K562 (cell line): Measurements from ENCODE around the gene CSF1.

Experiments
- EHMT2 ChIP-seq: fragments of 450-650 bp; IDR thresholded peaks from 2 replicates; pipeline ENCODE4 v1.6.1; 2018; ENCODE audit warnings: antibody characterized with exemption
- GTF2E2 ChIP-seq: fragments of 200-800 bp; sonication (Bioruptor generic); IDR thresholded peaks from 2 replicates; pipeline ENCODE4 v1.6.1; 2016; ENCODE audit warnings: missing genetic modification characterization, missing compliant biosample characterization
- JUN ChIP-seq, 2 experiments: sonication (generic) in 1 of 2; formaldehyde crosslinking in 1 of 2; IDR thresholded peaks; 2 replicates each; pipeline versions ENCODE4 v1.6.1 to v1.8.0; 2012 to 2022; ENCODE audit warnings: borderline replicate concordance in 2 of 2, mild to moderate bottlenecking in 2 of 2, improper control_type of control experiment in 1 of 2, low read depth in 1 of 2, low read length in 1 of 2, missing genetic modification reagents in 1 of 2
- MAFF ChIP-seq: IDR thresholded peaks from 2 replicates; pipeline ENCODE4 v1.6.1; 2012; ENCODE audit warnings: low read length, improper control_type of control experiment
- NRF1 ChIP-seq, 2 experiments: fragments of 450-650 bp; IDR thresholded peaks in 1 of 2; conservative IDR thresholded peaks in 1 of 2; 2 replicates each; pipeline ENCODE4 v1.6.1; 2014; ENCODE audit warnings: mild to moderate bottlenecking in 2 of 2
- ZC3H11A ChIP-seq: IDR thresholded peaks from 2 replicates; pipeline ENCODE4 v1.6.1; 2012; ENCODE audit warnings: low read depth, low read length, improper control_type of control experiment
- ZZZ3 ChIP-seq: fragments of 450-650 bp; IDR thresholded peaks from 2 replicates; pipeline ENCODE4 v1.6.1; 2016; ENCODE audit warnings: antibody characterized with exemption, mild to moderate bottlenecking, moderate library complexity

DNA sequence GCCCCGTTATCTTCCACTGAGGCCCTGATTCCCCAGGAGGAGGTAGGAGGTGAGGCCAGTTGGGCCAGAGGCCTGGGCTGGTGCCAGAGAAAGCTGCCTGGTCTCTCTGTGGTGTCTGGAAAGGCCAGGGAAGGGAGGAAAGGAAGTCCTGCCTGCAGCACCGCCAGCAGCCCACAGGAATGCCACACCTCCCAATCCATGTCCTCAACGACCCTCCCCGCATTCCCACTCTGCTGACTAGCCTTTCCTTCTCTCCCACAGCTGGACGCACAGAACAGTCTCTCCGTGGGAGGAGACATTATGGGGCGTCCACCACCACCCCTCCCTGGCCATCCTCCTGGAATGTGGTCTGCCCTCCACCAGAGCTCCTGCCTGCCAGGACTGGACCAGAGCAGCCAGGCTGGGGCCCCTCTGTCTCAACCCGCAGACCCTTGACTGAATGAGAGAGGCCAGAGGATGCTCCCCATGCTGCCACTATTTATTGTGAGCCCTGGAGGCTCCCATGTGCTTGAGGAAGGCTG, 18.0 kb downstream of the CSF1 start:
- TF ChIP-seq NRF1 (conservative IDR thresholded peaks at IDR 0.05 in 1 of 2, IDR thresholded peaks at IDR 0.05 in 1 of 2), result no peak
- TF ChIP-seq MAFF, result no peak
- TF ChIP-seq ZZZ3, result no peak
- TF ChIP-seq EHMT2, result no peak
- no peak for TF ChIP-seq JUN (IDR thresholded peaks at IDR 0.05; ENCODE audit: borderline replicate concordance, low read depth, low read length)
- no peak for TF ChIP-seq JUN (CRISPR knock-in tag; IDR thresholded peaks at IDR 0.05; ENCODE audit: borderline replicate concordance)
- no peak for TF ChIP-seq GTF2E2
- TF ChIP-seq ZC3H11A, result no peak
